Retinal pigment epithelial cell (primary cell): ENCODE results near the gene FCER2.

Source experiments
- DNase-seq: peaks from one replicate; pipeline ENCODE4 v3.0.0-alpha.2; 2010; ENCODE audit warnings: low read depth
- H3K4me3 ChIP-seq: 2 replicates; pipeline ENCODE4 v1.5.1; 2011; ENCODE audit warnings: mild to moderate bottlenecking, low read length, control low read depth, moderate library complexity
- TF ChIP-seq, protein P1 (sequence below): conservative IDR thresholded peaks from 2 replicates; pipeline ENCODE4 v1.5.1; 2011; ENCODE audit warnings: low read depth, low read length, control low read depth, inconsistent platforms

The FCER2 gene

GRCh38 chr19:7744871-7745650 is 43.1 kb upstream of the FCER2 start:
- TF ChIP-seq, protein P1, sequence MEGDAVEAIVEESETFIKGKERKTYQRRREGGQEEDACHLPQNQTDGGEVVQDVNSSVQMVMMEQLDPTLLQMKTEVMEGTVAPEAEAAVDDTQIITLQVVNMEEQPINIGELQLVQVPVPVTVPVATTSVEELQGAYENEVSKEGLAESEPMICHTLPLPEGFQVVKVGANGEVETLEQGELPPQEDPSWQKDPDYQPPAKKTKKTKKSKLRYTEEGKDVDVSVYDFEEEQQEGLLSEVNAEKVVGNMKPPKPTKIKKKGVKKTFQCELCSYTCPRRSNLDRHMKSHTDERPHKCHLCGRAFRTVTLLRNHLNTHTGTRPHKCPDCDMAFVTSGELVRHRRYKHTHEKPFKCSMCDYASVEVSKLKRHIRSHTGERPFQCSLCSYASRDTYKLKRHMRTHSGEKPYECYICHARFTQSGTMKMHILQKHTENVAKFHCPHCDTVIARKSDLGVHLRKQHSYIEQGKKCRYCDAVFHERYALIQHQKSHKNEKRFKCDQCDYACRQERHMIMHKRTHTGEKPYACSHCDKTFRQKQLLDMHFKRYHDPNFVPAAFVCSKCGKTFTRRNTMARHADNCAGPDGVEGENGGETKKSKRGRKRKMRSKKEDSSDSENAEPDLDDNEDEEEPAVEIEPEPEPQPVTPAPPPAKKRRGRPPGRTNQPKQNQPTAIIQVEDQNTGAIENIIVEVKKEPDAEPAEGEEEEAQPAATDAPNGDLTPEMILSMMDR: no peak

DNA sequence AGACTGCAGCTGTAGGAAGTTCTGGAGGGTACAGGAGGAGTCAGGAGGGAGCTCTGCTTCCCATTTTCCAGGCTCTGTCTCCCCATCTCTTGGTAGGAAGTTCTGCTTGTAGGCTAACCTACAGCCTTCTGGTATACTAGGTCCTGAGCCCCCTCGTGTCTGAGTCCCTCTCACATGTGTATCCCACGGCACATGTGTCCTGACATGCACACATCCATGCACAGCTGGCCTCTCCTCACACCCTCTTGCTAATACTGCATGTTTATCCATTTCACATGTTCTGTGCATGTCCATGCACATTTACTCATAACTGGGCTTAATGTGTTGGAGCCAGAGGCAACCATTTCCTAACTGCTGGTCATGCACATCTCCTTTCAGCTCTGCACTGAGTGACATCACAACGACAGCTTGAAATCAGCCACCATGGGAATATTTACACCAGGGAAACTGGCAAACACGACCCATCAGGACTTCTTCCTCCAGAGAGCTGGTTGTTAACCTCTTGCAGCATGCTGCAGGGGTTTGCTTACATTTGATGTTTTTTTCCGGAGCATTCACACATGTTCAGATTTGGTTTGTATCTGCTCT is 42.4 kb upstream of the FCER2 start:
- TF ChIP-seq, protein P1: no peak
- DNase-seq: no peak
- no peak overlapping the region for H3K4me3 ChIP-seq

More at GRCh38 chr19:7744871-7745650, 43.1 kb upstream of the FCER2 start:
- no peak for DNase-seq
- H3K4me3 ChIP-seq: no peak overlapping the region

DNA sequence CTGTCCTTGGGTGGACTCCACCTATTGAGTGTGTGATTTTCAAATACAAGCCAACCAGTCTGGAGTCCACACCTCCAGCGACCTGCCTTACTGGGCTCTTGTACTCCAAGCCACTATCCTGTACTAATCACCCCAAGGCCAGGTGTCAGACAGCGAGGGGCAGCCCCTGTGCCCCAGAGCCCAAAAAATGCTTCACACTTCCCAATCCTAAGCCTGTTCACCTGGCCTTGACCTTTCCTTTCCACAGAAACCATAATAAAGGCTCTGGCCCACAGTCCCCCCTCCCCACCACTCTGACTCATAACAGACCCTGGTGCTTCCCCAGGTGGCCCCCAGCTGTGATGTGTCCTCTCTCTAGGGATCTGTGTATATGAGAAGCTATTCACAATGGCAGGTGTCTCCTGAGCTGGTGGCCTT is 41.5 kb upstream of the FCER2 start:
- no peak overlapping the region for H3K4me3 ChIP-seq
- TF ChIP-seq, protein P1: no peak

GRCh38 chr19:7742991-7743390 is 41.1 kb upstream of the FCER2 start:
- TF ChIP-seq, protein P1: no peak
- no peak for DNase-seq

More for the DNA sequence above, 41.5 kb upstream of the FCER2 start:
- DNase-seq: no peak

GRCh38 chr19:7742575-7742974 is 40.6 kb upstream of the FCER2 start:
- no peak overlapping the region for H3K4me3 ChIP-seq
- TF ChIP-seq, protein P1: no peak
- DNase-seq: no peak

More at GRCh38 chr19:7742991-7743390, 41.1 kb upstream of the FCER2 start:
- H3K4me3 ChIP-seq: no peak overlapping the region

GRCh38 chr19:7740682-7741054 is 38.7 kb upstream of the FCER2 start:
- TF ChIP-seq, protein P1: no peak
- no peak for DNase-seq
- H3K4me3 ChIP-seq: no peak overlapping the region
